GM19193 (cell line): ENCODE data around the gene RB1.

Experiments used
- POLR2A ChIP-seq: IDR thresholded peaks from 4 replicates; pipeline ENCODE4 v1.6.1; 2011; ENCODE audit not compliant: insufficient read depth, insufficient read length; ENCODE audit errors: extremely low read depth

Gene RB1

DNA sequence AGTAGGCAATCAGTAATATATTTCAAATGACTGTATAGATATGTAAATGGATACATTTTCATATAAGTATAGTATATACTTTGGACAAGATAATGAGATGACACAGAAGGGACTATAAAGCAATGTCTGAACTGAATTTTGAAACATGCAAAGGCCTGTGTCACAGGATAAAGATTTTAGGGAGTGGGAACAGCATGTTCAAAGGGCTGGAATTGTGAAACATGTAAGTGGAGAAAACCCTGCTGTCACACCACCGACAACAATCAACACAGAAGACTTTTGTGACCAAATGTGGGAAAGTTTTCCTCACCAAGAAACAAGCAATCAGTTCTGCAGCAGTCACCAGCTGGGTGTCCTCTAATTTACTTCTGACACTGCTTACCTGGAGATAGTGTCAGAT lies 66.4 kb downstream of the RB1 start:
- TF ChIP-seq POLR2A, result no peak

DNA sequence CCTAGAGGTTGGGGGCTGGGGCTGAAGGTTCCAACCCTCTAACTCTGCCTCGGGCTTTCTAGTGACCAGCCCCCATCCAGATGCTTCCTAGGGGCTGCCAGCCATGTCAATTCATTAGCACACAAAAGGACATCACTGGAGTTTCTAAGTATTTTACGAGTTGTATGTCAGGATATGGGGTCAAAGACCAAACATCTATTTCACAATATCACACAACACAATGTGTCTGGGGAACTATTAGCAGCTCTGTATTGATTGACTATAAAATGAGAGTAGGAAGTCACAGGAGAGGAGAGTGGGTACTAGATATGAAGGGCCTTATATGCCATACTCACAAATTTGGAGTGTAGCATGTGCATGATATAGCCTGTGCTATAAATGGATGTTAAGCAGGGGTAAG lies 67.3 kb downstream of the RB1 start:
- no peak for TF ChIP-seq POLR2A

DNA sequence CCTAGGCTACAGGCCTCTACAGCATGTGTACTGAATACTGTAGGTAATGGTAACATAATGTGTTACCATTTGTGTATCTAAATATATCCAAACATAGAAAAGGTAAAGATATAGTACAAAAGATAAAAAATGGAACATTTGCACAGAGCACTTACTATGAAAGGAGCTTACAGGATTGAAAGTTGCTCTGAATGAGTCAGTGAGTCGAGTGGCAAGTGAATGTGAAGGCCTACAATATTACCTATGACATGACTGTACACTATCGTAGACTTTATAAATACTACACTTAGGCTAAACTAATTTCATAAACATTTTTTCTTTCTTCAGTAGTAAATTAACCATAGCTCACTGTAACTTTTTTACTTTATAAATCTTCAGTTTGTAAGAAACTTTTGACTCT lies 74.3 kb downstream of the RB1 start:
- TF ChIP-seq POLR2A, result no peak

DNA sequence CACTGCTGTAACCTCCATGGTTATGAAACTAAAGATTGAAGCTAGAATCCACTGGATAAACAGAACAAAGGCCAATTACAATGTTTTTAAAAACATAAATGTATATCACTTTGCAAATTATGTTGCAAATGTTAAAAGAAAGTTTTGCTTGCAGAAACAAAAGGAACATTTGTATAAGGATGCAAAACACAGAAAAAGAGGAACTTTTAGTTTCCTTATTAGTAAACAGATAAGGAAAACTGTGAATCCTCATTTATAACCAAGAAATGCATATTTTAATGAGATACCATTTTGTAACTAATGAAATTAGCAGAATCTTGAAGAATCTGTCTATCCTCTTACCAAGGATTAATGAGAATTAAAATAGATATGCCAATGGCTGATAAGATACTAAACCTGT lies 77.0 kb downstream of the RB1 start:
- no peak for TF ChIP-seq POLR2A

DNA sequence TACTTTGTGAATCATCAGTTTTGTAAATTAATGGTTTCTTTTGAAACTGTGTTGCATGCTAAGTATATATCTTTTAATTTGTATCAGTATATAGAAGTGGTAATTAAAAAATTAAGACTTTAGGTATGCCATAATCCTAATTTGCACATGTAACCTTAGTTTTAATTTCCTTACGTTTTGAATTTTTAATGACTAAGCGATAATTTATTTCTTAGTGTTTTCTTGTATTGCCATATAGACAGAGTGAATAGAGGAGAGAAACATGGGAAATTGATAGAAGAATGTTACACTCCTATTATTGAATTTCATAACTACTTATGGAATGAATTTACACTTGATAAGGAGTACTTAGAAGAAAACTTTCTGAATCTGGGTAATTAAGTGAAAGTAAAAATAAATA lies 79.8 kb downstream of the RB1 start:
- no peak for TF ChIP-seq POLR2A

DNA sequence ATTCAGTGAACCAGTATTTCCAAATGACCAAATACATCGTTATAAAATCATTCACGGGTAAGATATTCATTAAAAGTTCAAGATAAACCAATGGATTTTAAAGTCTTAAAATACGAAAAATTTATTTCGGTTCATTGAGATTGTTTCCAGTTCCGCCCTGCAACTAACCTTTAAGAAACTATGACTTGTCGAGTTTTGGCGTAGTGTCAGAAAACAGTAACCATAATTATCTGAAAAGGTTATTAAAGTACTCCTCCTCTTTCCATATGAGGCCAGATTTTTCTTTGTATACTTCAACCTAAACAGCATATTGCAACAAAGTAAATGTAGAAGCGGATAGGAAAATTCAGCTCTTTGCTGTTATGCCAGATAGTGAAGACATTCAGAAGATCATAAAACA lies 83.3 kb downstream of the RB1 start:
- no peak for TF ChIP-seq POLR2A

DNA sequence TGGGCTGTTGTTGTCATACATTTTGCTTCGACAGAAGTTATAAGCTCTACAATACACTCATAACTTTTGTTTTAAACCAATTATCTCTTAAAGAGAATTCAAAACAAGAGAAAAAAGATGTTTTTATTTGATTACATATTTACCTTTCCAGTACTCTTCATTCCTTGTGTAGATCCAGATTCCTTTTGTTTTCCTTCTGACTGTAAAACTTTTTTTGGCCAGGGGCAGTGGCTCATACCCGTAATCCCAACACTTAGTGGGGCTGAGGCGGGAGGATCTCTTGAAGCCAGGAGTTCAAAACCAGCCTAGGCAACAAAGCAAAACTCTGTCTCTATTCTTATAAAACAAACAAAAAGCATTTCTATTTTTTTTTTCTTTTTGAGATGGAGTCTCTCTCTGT lies 87.7 kb downstream of the RB1 start:
- no peak for TF ChIP-seq POLR2A

DNA sequence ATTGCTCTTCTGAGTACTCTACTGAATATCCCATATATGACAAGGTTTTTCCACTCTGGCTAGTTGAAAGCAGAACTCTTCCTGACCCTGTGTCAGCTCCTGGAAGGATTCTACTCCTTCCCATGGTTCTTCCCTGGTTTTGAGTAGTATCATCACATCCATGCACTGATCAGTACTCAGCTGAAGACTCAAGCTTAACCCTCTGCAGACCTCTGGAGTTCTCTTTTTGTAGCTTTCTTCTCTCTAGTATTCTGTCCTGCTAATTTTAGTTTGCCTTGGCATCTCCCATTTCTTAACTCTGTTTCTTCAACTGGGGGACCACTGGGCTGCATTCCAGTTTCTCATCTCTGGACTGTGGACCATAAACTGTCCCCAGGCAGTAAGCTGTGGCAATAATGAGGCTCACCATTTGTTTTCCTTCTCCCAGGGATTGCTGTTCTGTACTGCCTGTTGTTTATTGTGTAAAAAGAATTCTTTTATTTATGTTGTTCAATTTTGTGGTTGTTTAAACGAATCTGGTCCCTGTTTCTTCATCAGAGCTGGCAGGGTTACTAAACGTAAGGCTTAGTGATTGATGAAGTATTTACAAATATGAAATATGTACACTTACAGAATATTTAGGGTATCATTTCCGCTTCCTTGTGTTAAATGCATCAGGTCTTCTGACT lies 89.6 kb downstream of the RB1 start:
- TF ChIP-seq POLR2A, result no peak

DNA sequence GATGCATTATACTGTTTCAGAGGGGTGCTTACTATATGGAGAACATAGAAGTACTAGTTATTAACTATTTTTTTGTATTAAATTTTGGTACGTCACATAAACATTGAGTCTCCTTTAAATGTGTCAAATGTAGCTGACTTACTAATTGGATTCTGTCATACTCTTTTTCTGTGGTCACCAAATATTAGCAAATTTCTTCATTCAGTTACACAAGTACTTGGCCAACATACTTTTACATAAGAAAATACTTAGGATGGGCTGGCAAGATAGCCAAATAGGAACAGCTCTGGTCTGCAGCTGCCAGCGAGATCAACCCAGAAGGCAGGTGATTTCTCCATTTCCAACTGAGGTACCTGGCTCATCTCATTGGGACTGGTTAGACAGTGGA lies 90.1 kb downstream of the RB1 start:
- TF ChIP-seq POLR2A, result no peak

DNA sequence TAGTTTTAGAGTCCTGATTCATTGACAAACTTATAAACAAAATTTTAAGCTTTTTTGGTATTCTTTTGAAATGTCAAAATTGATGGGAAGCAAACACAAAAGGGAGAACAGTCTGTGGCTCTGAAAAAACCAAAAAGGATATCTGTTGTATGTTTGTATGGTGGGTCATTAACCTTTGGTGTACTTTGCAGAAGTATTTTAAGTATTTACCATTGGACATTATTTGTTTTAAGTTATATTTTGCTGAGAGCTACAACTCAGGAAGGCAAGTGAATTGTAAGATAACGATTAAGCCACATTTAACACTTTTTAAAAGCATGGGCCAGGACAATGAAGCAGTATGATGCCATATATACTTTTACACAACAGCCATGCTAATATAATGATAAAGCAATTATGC lies 94.2 kb downstream of the RB1 start:
- no peak for TF ChIP-seq POLR2A

DNA sequence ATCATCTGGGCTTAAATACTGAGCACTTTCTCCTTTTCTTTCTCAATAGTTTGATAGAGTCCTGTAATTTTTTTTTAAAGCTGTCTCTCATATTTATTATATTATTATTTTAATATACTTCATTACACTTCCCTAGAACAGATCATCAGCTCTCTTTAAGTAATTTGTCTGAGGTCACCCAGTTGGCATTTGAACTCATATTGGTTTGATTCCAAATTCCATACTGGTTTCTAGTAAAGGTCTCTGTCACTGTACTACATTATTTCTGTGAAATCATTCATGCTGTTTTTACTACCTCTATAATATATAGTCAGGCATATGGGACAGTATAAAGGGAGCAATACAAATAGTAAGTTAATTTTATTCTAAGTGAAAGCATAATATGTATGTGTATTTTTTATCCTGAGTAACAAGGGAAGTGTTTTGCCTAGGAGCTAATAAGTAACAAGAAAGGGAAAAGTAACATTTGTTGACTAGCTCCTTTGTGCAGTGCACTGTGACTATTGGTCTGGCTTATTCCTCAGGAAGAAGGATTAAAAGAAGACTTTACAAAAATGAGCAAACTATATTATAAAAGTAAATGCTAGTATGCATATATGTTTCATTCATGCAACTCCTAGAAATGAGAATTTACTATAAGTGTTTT lies 95.0 kb downstream of the RB1 start:
- TF ChIP-seq POLR2A, result no peak

DNA sequence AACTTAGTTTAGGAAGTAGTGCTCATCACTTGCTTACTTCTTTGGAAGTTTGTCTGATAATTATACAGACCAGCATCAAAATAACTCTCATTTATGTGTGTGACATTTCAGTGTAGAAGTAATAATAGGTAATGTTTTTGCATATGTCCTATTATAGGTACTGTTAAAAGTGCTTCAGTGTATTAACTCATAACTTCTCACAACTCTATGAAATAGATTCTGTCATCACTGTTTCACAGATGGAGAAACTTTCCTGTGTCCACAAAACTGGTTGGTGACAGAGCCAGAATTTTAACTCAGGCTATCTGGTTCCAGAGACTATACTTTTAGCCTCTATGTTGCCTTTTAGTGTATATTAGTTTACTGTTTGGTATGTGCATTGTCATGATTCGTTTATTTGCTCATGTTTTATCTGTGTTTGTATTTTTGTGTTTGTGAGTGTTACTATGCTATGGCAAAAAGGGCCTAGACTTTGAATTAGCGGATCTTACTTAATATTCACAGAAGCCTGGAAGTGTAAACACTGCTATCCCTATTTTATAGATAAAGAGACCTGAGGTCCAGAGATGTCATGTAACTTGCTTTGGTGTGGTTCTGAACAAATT lies 96.6 kb downstream of the RB1 start:
- TF ChIP-seq POLR2A, result no peak

DNA sequence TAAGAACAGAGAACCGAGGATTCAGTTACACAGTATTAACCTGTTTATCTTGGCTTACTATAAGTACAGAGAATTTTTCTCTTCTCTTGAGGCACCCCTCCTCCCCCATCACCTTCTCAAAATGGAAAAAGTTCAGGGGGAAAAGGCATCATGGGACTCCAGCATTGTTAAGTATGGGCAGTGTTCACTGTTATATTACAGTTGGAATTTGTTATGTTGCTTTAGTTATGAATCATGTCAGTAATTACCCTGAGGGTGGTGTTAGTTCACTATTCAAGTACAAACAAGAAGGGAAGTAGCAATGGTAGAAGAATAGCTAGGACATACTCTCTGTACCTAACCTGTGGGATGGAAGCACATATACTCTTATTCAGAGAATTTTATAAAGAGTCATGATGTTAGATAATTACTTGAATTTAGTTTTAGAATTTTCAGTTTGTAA lies 97.3 kb downstream of the RB1 start:
- TF ChIP-seq POLR2A, result no peak

DNA sequence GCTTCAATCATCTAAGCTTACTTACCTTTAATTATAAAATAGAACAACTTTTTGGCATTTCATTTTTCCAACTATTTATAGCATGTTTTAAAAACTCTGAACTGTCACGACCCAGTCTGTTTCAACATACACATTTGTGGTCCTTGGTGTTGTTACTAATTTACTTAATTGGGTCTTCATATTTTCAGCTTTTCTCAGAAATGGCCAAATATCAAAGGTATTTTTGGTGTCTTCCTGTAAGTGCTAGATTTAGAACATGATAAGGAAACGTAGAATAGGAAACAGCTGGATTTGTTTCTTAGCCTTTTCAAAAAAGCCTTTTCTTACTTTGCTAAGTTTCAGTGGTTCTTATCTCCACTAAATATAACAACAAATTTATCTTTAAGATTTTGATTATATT lies 97.9 kb downstream of the RB1 start:
- TF ChIP-seq POLR2A, result no peak

DNA sequence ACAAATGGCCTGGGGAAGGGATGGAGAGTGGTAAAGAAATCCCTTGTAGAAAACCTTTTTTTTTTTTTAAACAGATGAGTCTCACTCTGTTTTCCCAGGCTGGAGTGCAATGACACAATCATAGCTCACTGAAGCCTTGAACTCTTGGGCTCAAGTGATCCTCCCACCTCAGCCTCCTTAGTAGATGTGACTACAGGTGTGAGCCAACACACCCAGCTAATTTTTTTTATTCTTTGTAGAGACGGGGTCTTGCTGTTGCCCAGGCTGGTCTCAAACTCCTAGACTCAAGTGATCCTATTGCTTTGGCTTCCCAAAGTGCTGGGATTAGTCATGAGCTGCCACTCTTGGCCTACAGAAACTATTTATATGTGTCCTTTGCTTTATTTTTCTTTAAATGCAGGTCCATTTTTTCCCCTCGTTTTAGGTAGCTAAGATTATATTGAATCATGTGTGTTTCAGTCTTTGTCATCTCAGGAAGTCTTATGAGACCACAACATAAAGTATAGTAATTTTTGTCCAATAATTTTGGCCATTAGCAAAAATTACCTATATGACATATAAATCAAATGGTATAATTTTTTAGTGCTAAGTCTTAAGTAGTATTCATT lies 98.9 kb downstream of the RB1 start:
- no peak for TF ChIP-seq POLR2A

DNA sequence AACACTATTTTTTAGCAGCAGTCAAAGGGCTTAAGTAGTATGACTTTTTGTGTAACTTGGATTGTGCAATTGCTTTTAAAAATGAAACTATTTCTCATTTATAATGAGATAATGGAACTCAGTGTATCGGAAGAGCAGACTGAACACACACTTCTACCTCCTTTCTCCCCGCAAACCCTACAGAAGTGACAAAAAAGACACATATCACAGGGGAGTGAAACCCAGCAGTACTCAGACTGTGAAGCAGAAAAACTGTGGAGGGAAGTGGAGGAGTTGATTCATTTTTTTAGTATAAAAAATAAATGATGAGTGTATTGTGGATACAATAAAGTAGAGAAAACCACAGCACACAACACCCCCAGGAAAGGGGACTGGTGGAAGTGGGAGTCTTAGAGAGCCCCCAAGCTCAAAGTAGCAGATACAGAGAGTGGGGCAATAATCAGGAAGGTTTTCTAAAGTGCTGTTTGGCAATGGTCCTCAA lies 99.6 kb downstream of the RB1 start:
- TF ChIP-seq POLR2A, result no peak

DNA sequence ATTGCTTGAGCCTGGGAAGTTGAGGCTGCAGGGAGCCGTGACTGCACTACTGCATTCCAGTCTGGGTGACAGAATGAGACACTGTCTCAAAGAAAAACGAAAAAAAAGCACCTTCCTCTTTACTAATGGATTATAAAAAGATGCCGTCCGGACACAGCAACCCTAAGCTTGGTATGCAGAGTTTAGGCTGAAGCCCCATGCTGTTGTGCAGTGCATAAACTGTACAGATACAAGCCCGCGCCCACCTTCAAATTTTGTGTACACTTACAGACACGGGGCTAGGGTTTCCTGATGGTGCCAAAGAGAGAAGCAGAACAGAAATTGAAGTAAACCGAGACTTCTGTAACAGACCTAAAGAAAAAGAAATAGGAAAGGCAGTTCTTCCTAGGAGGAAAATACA lies 100.4 kb downstream of the RB1 start:
- TF ChIP-seq POLR2A, result no peak

DNA sequence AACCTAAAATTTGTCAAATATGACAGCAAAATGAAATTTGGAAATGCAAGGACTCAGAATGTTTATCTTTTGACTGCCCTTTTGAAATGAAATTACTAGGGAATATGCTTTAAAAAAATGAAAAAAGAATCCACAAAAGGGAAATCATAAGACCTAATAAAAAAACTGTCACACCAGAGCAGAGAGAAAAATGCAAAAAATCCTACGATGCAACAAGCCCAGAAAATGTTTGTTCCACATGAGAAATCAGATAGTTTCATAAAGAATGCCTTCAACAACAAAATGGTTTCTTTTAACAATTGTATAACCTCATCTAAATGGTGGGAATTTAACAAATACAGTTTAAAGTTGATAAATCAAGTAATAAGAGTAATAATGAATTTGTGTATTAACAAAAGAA lies 101.4 kb downstream of the RB1 start:
- no peak for TF ChIP-seq POLR2A
